RWPE1 (cell line): ENCODE measurements around the gene SLAIN2.
A peak's percentile ranks its signal among the peaks of the same experiment; 100 is the strongest.
"Not testable (repeated sequence)": the region's sequence is repeated elsewhere in the genome, so short reads cannot be mapped to it uniquely, and the experiment has no call there.

Source experiments
- CTCF ChIA-PET: fragments of 350-600 bp; sonication (Branson Sonifier 250); formaldehyde crosslinking; extraction: SDS; loops from one replicate; lab custom pipeline; 2021; lab: Yijun Ruan, JAX
- POLR2A ChIA-PET: fragments of 400-600 bp; formaldehyde crosslinking; extraction: SDS; loops from one replicate; lab custom pipeline; 2020; ENCODE audit warnings: antibody characterized with exemption; ENCODE audit not compliant: low non-redundant PET; lab: Yijun Ruan, JAX
- DNase-seq: peaks from one replicate; pipeline ENCODE4 v3.0.0; 2012; ENCODE audit warnings: low spot score
- H3K27ac ChIP-seq: fragments of 450-650 bp; 2 replicates; pipeline ENCODE4 v1.5.1; 2017
- CTCF ChIP-seq: fragments of 450-650 bp; conservative IDR thresholded peaks from 2 replicates; pipeline ENCODE4 v1.5.1; 2017; ENCODE audit warnings: low read depth, mild to moderate bottlenecking

The SLAIN2 gene

GRCh38 chr4:48432017-48432416 is 90.7 kb downstream of the SLAIN2 start:
- no peak for TF ChIP-seq CTCF
- ChIA-PET CTCF (no interaction called here), POLR2A (no interaction called here)
- no peak for DNase-seq
- no peak overlapping the region for H3K27ac ChIP-seq

- no peak for DNase-seq
- POLR2A ChIA-PET = no interaction called here
- no peak overlapping the region for H3K27ac ChIP-seq
- CTCF ChIA-PET = no interaction called here
- TF ChIP-seq CTCF = no peak
Measured at GRCh38 chr4:48436318-48436717, 95.0 kb downstream of the SLAIN2 start.

DNA sequence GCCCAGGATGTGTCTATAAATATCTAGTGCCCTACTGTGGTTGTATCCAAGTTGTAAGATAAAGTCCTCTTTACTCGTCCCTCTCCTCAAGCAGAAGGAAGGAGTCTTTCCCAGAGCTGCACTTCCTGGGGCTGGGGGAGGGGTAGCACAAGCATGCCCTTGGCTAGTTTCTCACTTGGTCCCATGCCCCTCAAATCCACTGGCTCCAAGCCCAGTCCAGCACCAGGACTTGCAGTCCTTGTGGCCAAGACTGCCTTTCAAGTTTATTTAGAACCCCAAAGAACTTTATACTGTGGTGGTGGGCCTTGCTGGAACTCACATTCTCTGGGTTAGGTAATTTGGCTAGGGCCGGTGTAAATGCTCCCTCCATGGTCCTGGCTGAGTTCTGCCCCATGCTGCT is 98.7 kb downstream of the SLAIN2 start:
- no peak overlapping the region for H3K27ac ChIP-seq
- DNase-seq = no peak
- POLR2A ChIA-PET = no interaction called here
- TF ChIP-seq CTCF = no peak
- CTCF ChIA-PET = interaction anchor here (0.6 kb wide), 1 partner anchor 62 kb away, joined by 3 read pairs; no protein-coding TSS in a partner anchor

DNA sequence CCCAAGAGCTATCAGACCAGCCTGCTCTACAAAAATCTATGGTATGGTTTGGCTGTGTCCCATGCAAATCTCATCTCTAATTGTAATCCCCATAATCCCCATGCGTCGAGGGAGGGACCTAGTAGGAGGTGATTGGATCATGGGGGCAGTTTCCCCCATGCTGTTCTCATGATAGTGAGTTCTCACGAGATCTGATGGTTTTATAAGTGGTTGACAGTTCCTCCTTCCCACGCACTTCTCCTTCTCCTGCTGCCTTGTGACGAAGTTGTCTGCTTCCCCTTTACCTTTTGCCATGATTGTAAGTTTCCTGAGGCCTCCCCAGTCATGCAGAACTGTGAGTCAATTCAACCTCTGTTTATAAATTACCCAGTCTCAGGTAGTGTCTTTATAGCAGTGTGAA is 99.6 kb downstream of the SLAIN2 start:
- DNase-seq, H3K27ac ChIP-seq, POLR2A ChIA-PET, CTCF ChIA-PET: not testable (repeated sequence)

- ChIA-PET CTCF (no interaction called here), POLR2A (no interaction called here)
- H3K27ac ChIP-seq = no peak overlapping the region
- peak; percentile 62 for TF ChIP-seq CTCF
- peak; percentile 26 for DNase-seq
Measured at GRCh38 chr4:48445704-48446103, 104.4 kb downstream of the SLAIN2 start.

DNA sequence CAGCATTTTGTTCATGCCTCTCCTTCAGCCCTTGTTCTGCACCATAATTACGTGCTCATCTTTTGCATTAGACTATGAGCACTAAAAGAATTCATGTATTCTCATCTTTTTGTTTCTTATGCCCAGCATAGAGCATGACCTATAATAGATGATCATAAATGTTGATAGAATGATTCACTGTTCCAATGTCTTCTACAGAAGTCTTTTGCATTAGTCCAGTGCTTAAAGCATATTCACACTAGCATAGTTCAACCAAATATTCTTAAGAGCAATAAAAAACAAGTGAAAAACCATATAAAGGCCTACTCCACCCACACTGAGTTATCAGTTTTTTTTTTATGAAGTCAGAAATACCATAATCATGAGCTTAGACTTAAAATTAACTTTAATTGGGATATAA is 105.3 kb downstream of the SLAIN2 start:
- no peak overlapping the region for H3K27ac ChIP-seq
- ChIA-PET CTCF (interaction anchor here (0.6 kb wide), 2 partner anchors 118 to 132 kb away, joined by 3 to 5 read pairs; no protein-coding TSS in a partner anchor), POLR2A (no interaction called here)
- no peak for TF ChIP-seq CTCF
- DNase-seq = no peak

DNA sequence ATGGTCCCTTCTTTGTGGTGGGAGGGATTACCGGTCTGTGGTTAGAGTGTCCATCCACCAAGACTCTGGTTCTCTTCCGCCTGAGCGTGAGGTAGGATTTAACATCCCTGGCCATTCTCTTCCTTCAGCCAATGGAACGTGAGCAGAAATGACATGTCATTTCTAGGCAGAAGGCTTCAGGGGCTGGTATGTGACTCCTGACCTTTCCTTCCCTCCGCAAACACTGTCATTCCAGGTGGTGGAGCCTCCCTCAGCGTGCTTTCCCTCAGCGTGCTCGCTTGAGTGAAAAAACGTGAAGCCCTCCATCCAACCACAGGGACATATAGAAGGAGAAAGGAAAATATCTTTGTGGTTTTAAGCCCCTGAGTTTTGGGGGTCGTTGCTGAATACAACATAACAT is 107.8 kb downstream of the SLAIN2 start:
- ChIA-PET CTCF (no interaction called here), POLR2A (no interaction called here)
- no peak for DNase-seq
- no peak overlapping the region for H3K27ac ChIP-seq
- no peak for TF ChIP-seq CTCF
